Measurements from ENCODE around the gene SYNJ1. TPM values are rescaled to one million over a fixed set of nuclear protein-coding genes. Genes with fewer than 3 reads are reported as not detected.

Gene SYNJ1
- total and polyA plus RNA-seq, 9 of the 15 experiments (the other 6 are each of a cell fraction or from before 2014, with no cell fraction given) = 2.4 to 10.6 (median 5.6) TPM

- TF ChIP-seq ZNF280A (IDR thresholded peaks at IDR 0.05; ENCODE audit: low read depth, partially characterized antibody) = no peak
- no peak for TF ChIP-seq RBFOX2 (IDR thresholded peaks at IDR 0.05; ENCODE audit: low read depth, low read length)
- TF ChIP-seq, protein P1, sequence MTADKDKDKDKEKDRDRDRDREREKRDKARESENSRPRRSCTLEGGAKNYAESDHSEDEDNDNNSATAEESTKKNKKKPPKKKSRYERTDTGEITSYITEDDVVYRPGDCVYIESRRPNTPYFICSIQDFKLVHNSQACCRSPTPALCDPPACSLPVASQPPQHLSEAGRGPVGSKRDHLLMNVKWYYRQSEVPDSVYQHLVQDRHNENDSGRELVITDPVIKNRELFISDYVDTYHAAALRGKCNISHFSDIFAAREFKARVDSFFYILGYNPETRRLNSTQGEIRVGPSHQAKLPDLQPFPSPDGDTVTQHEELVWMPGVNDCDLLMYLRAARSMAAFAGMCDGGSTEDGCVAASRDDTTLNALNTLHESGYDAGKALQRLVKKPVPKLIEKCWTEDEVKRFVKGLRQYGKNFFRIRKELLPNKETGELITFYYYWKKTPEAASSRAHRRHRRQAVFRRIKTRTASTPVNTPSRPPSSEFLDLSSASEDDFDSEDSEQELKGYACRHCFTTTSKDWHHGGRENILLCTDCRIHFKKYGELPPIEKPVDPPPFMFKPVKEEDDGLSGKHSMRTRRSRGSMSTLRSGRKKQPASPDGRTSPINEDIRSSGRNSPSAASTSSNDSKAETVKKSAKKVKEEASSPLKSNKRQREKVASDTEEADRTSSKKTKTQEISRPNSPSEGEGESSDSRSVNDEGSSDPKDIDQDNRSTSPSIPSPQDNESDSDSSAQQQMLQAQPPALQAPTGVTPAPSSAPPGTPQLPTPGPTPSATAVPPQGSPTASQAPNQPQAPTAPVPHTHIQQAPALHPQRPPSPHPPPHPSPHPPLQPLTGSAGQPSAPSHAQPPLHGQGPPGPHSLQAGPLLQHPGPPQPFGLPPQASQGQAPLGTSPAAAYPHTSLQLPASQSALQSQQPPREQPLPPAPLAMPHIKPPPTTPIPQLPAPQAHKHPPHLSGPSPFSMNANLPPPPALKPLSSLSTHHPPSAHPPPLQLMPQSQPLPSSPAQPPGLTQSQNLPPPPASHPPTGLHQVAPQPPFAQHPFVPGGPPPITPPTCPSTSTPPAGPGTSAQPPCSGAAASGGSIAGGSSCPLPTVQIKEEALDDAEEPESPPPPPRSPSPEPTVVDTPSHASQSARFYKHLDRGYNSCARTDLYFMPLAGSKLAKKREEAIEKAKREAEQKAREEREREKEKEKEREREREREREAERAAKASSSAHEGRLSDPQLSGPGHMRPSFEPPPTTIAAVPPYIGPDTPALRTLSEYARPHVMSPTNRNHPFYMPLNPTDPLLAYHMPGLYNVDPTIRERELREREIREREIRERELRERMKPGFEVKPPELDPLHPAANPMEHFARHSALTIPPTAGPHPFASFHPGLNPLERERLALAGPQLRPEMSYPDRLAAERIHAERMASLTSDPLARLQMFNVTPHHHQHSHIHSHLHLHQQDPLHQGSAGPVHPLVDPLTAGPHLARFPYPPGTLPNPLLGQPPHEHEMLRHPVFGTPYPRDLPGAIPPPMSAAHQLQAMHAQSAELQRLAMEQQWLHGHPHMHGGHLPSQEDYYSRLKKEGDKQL (CRISPR knock-in tag; IDR thresholded peaks at IDR 0.05; ENCODE audit: borderline replicate concordance) = no peak
- no peak for TF ChIP-seq CC2D1A (IDR thresholded peaks at IDR 0.05)
- TF ChIP-seq, protein P2, sequence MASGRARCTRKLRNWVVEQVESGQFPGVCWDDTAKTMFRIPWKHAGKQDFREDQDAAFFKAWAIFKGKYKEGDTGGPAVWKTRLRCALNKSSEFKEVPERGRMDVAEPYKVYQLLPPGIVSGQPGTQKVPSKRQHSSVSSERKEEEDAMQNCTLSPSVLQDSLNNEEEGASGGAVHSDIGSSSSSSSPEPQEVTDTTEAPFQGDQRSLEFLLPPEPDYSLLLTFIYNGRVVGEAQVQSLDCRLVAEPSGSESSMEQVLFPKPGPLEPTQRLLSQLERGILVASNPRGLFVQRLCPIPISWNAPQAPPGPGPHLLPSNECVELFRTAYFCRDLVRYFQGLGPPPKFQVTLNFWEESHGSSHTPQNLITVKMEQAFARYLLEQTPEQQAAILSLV (tag; IDR thresholded peaks at IDR 0.05) = no peak
- no peak for TF ChIP-seq FOXA1 (IDR thresholded peaks at IDR 0.05; ENCODE audit: borderline replicate concordance)
- no peak for TF ChIP-seq CCAR2 (IDR thresholded peaks at IDR 0.05; ENCODE audit: low read depth, low read length)
- TF ChIP-seq, protein P3, sequence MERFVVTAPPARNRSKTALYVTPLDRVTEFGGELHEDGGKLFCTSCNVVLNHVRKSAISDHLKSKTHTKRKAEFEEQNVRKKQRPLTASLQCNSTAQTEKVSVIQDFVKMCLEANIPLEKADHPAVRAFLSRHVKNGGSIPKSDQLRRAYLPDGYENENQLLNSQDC (CRISPR knock-in tag; IDR thresholded peaks at IDR 0.05) = no peak
- TF ChIP-seq RB1 (IDR thresholded peaks at IDR 0.05; ENCODE audit: low read depth) = no peak
- no peak for TF ChIP-seq ZNF184 (CRISPR knock-in tag; IDR thresholded peaks at IDR 0.05)
- no peak for TF ChIP-seq ZNF23 (CRISPR knock-in tag; IDR thresholded peaks at IDR 0.05)
- TF ChIP-seq NCOA6 (IDR thresholded peaks at IDR 0.05) = peak; percentile 82
- TF ChIP-seq ZNF778 (CRISPR knock-in tag; IDR thresholded peaks at IDR 0.05) = no peak
- TF ChIP-seq, protein P4, sequence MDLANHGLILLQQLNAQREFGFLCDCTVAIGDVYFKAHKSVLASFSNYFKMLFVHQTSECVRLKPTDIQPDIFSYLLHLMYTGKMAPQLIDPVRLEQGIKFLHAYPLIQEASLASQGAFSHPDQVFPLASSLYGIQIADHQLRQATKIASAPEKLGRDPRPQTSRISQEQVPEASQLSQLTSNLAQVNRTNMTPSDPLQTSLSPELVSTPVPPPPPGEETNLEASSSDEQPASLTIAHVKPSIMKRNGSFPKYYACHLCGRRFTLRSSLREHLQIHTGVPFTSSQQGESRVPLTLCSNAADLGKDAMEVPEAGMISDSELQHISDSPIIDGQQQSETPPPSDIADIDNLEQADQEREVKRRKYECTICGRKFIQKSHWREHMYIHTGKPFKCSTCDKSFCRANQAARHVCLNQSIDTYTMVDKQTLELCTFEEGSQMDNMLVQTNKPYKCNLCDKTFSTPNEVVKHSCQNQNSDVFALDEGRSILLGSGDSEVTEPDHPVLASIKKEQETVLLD (IDR thresholded peaks at IDR 0.05) = no peak
- no peak for TF ChIP-seq POLR2H (tag; IDR thresholded peaks at IDR 0.05; ENCODE audit: low read depth)
- no peak for TF ChIP-seq SMAD4 (CRISPR knock-in tag; conservative IDR thresholded peaks at IDR 0.05)
- TF ChIP-seq TCF7 (IDR thresholded peaks at IDR 0.05; ENCODE audit: borderline replicate concordance) = no peak
- peak; percentile 32 for TF ChIP-seq NFIC (IDR thresholded peaks at IDR 0.05)
- TF ChIP-seq XRCC5 (IDR thresholded peaks at IDR 0.05; ENCODE audit: low read depth, low read length) = no peak
- TF ChIP-seq KLF6 (CRISPR knock-in tag; IDR thresholded peaks at IDR 0.05; ENCODE audit: borderline replicate concordance) = no peak
These were observed 43.2 kb upstream of the SYNJ1 start (continued) for GRCh38 chr21:32770871-32771523.

Data from K562 (cell line).